Activated T-helper 9 cell treated with anti-CD3 and anti-CD28 coated beads, Interleukin-2, amount 50 U/mL, for 16 hours (primary cell): ENCODE measurements around the gene GPATCH2L.

Source experiments
- DNase-seq: peaks from one replicate; pipeline ENCODE4 v3.0.0-alpha.2; 2020; ENCODE audit warnings: low read depth

GPATCH2L gene

GRCh38 chr14:76201162-76201561 is 49.4 kb downstream of the GPATCH2L start:
- DNase-seq = no peak

- no peak for DNase-seq
These were observed 51.6 kb downstream of the GPATCH2L start for GRCh38 chr14:76203086-76204001.

GRCh38 chr14:76204461-76205230 is 52.9 kb downstream of the GPATCH2L start:
- no peak for DNase-seq

GRCh38 chr14:76205708-76206107 is 54.0 kb downstream of the GPATCH2L start:
- DNase-seq = no peak

- DNase-seq = no peak
These were observed 56.6 kb downstream of the GPATCH2L start for GRCh38 chr14:76208340-76208739.

GRCh38 chr14:76212242-76212641 is 60.5 kb downstream of the GPATCH2L start:
- no peak for DNase-seq

- DNase-seq = no peak
These were observed 65.5 kb downstream of the GPATCH2L start for GRCh38 chr14:76217179-76217578.

GRCh38 chr14:76218662-76219061 is 66.9 kb downstream of the GPATCH2L start:
- no peak for DNase-seq

- DNase-seq = no peak
These were observed 68.2 kb downstream of the GPATCH2L start for GRCh38 chr14:76219873-76220272.

- DNase-seq = no peak
These were observed 75.8 kb downstream of the GPATCH2L start for GRCh38 chr14:76227450-76228050.

- DNase-seq = no peak
These were observed 76.4 kb downstream of the GPATCH2L start for GRCh38 chr14:76228138-76228537.

- DNase-seq = no peak
These were observed 81.1 kb downstream of the GPATCH2L start for GRCh38 chr14:76232800-76233199.

GRCh38 chr14:76235628-76236027 is 83.9 kb downstream of the GPATCH2L start:
- DNase-seq = no peak

- no peak for DNase-seq
These were observed 84.7 kb downstream of the GPATCH2L start for GRCh38 chr14:76236172-76237130.

- no peak for DNase-seq
These were observed 85.7 kb downstream of the GPATCH2L start for GRCh38 chr14:76237349-76237990.

GRCh38 chr14:76245097-76245496 is 93.4 kb downstream of the GPATCH2L start:
- DNase-seq = no peak

GRCh38 chr14:76250302-76250701 is 98.6 kb downstream of the GPATCH2L start:
- no peak for DNase-seq

- DNase-seq = no peak
These were observed 100.7 kb downstream of the GPATCH2L start for GRCh38 chr14:76252471-76252870.

- no peak for DNase-seq
These were observed 101.4 kb downstream of the GPATCH2L start for GRCh38 chr14:76253111-76253510.

- no peak for DNase-seq
These were observed 104.8 kb downstream of the GPATCH2L start for GRCh38 chr14:76256545-76256944.
